Suprapubic skin (tissue), 4 donors: ENCODE measurements around the gene CCDC188.

Experiments used
- EP300 ChIP-seq: sonication (generic); formaldehyde crosslinking; IDR thresholded peaks from one replicate; pipeline ENCODE4 v1.6.1; 2017; ENCODE audit warnings: antibody characterized with exemption
- POLR2A ChIP-seq, 2 donors: fragments of 450-650 bp; IDR thresholded peaks; one replicate each; pipeline ENCODE4 v1.6.1; 2017; ENCODE audit warnings: antibody characterized with exemption in 2 of 2, mild to moderate bottlenecking in 2 of 2, moderate library complexity in 2 of 2
- POLR2AphosphoS5 ChIP-seq, 3 donors: sonication (generic); formaldehyde crosslinking; IDR thresholded peaks; one replicate each; pipeline ENCODE4 v1.6.1; 2017; ENCODE audit warnings: antibody characterized with exemption in 3 of 3
- TF ChIP-seq, protein P1 (sequence below), 2 donors: fragments of 200-600 bp in 1 of 2; fragments of 450-650 bp in 1 of 2; sonication (generic) in 1 of 2; IDR thresholded peaks; one replicate each; pipeline ENCODE4 v1.5.1; 2016 to 2019; ENCODE audit warnings: antibody characterized with exemption in 2 of 2, mild to moderate bottlenecking in 1 of 2, moderate library complexity in 1 of 2

DNA sequence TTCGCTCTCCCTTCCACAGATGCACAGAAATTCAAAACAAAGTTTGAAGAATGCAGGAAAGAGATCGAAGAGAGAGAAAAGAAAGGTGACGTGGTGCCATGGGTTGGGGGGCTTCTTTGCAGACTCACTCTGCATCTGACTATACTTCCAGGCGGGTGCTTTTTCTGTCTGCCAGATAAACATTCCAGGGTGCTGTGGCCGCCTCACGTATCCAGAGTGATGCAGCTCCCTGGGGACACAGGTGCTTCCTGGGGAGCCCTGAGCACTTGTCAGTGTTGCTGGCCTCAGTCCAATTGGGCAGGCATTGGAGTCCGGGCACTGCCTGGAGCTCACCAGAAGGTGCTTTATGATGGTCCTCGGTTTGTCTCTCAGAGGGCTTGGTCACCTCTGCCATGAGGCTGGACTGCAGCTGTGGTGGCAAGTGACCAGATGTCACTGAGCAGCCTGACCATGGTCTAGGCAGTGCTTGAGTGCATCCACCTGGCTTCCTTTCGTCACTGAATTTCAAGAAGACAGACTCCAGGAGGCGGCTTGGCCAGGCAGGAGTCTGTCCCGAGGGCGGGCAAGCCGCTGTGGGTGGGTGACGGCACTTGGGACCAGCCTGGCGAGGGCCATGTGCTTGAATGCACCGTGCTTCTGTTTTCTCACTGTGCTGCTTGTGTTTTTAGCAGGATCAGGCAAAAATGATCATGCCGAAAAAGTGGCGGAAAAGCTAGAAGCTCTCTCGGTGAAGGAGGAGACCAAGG lies 24.4 kb downstream of the CCDC188 start:
- TF ChIP-seq EP300 (no peak), POLR2A (IDR thresholded peaks at IDR 0.05) (no peak), POLR2AphosphoS5 (IDR thresholded peaks at IDR 0.05) (no peak)
- TF ChIP-seq, protein P1, sequence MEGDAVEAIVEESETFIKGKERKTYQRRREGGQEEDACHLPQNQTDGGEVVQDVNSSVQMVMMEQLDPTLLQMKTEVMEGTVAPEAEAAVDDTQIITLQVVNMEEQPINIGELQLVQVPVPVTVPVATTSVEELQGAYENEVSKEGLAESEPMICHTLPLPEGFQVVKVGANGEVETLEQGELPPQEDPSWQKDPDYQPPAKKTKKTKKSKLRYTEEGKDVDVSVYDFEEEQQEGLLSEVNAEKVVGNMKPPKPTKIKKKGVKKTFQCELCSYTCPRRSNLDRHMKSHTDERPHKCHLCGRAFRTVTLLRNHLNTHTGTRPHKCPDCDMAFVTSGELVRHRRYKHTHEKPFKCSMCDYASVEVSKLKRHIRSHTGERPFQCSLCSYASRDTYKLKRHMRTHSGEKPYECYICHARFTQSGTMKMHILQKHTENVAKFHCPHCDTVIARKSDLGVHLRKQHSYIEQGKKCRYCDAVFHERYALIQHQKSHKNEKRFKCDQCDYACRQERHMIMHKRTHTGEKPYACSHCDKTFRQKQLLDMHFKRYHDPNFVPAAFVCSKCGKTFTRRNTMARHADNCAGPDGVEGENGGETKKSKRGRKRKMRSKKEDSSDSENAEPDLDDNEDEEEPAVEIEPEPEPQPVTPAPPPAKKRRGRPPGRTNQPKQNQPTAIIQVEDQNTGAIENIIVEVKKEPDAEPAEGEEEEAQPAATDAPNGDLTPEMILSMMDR (IDR thresholded peaks at IDR 0.05) = no peak
